NB4 (cell line): ENCODE results near the gene NFKB1.

ENCODE experiments used
- MYC ChIP-seq: IDR thresholded peaks from 2 replicates; pipeline ENCODE4 v1.6.1; 2011; ENCODE audit warnings: low read depth, low read length
- TF ChIP-seq, protein P1 (sequence below): IDR thresholded peaks from one replicate; pipeline ENCODE4 v1.5.1; 2012; ENCODE audit warnings: low read depth, low read length

DNA sequence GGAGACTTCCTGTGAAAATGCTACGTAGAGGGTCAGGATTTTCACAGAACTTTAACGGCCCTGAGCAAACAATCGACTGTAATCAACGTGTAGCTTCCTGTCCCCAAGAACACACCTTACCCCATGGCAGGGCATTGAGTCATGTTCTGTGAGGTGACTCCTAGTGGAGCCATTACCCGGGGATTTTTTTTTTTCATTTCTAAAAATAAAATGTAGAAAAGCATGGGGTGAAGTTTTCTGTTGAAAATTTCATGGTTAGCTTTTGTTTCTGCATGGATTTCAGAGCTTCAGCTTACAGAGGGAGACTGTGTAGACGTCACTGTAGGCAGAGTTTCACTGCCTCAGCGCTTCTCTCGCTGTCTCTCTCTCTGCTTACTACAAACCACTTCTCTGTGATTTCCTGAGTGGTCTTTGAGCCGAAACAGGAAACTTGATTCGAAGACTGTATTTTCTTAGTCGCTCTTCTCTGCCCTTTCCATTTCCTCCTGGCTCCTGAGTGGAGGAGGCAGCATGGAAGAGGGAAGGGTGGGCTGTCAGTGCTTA, 111.7 kb downstream of the NFKB1 start:
- TF ChIP-seq, protein P1, sequence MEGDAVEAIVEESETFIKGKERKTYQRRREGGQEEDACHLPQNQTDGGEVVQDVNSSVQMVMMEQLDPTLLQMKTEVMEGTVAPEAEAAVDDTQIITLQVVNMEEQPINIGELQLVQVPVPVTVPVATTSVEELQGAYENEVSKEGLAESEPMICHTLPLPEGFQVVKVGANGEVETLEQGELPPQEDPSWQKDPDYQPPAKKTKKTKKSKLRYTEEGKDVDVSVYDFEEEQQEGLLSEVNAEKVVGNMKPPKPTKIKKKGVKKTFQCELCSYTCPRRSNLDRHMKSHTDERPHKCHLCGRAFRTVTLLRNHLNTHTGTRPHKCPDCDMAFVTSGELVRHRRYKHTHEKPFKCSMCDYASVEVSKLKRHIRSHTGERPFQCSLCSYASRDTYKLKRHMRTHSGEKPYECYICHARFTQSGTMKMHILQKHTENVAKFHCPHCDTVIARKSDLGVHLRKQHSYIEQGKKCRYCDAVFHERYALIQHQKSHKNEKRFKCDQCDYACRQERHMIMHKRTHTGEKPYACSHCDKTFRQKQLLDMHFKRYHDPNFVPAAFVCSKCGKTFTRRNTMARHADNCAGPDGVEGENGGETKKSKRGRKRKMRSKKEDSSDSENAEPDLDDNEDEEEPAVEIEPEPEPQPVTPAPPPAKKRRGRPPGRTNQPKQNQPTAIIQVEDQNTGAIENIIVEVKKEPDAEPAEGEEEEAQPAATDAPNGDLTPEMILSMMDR = no peak
- no peak for TF ChIP-seq MYC
